NCI-H510A (cell line): Measurements from ENCODE around the gene GSDMA.
"Not testable (repeated sequence)": the region's sequence is repeated elsewhere in the genome, so short reads cannot be mapped to it uniquely, and the experiment has no call there.

ENCODE experiments used
- DNase-seq: peaks from one replicate; lab custom pipeline; 2025; lab: John Stamatoyannopoulos, UW

GSDMA gene

GRCh38 chr17:39996800-39997199, 34.0 kb downstream of the GSDMA start:
- no peak for DNase-seq

GRCh38 chr17:39997543-39997942, 34.7 kb downstream of the GSDMA start:
- DNase-seq: no peak

- DNase-seq: no peak
Measured at GRCh38 chr17:39999067-39999466, 36.3 kb downstream of the GSDMA start.

GRCh38 chr17:40000161-40000560, 37.4 kb downstream of the GSDMA start:
- no peak for DNase-seq

- DNase-seq: not testable (repeated sequence)
Measured at GRCh38 chr17:40001335-40001734, 38.5 kb downstream of the GSDMA start.

GRCh38 chr17:40004072-40004471, 41.3 kb downstream of the GSDMA start:
- no peak for DNase-seq

- DNase-seq: no peak
Measured at GRCh38 chr17:40004712-40005111, 41.9 kb downstream of the GSDMA start.

- no peak for DNase-seq
Measured at GRCh38 chr17:40005520-40005919, 42.7 kb downstream of the GSDMA start.

- not testable (repeated sequence) for DNase-seq
Measured at GRCh38 chr17:40010946-40011500, 48.2 kb downstream of the GSDMA start.

GRCh38 chr17:40012017-40012647, 49.3 kb downstream of the GSDMA start:
- DNase-seq: not testable (repeated sequence)

GRCh38 chr17:40014375-40014980, 51.7 kb downstream of the GSDMA start:
- DNase-seq: no peak

GRCh38 chr17:40015005-40015997, 52.5 kb downstream of the GSDMA start, which contains the start of gene CSF3:
Gene CSF3, plus strand, starts transcription at chr17:40015440. Its CDS starts 35 bp downstream, at chr17:40015475.
- peak; percentile 66 for DNase-seq

GRCh38 chr17:40015998-40016985, 53.5 kb downstream of the GSDMA start:
- DNase-seq: no peak

GRCh38 chr17:40017422-40018080, 54.7 kb downstream of the GSDMA start:
- DNase-seq: no peak

GRCh38 chr17:40018211-40019121, 55.7 kb downstream of the GSDMA start:
- no peak for DNase-seq

GRCh38 chr17:40019140-40019991, 56.6 kb downstream of the GSDMA start:
- no peak for DNase-seq

GRCh38 chr17:40020146-40020545, 57.3 kb downstream of the GSDMA start:
- DNase-seq: no peak

- no peak for DNase-seq
Measured at GRCh38 chr17:40021451-40021971, 58.7 kb downstream of the GSDMA start.
